Suprapubic skin (tissue), 4 donors: ENCODE measurements around the gene MAST4. TPM values are rescaled to one million over a fixed set of nuclear protein-coding genes. Genes with fewer than 3 reads are reported as not detected.
"Not testable (repeated sequence)": the region's sequence is repeated elsewhere in the genome, so short reads cannot be mapped to it uniquely, and the experiment has no call there.

Source experiments
- DNase-seq, 2 donors: peaks; one replicate each; pipeline ENCODE4 v3.0.0-alpha.2; 2019; ENCODE audit warnings: low spot score in 2 of 2
- H3K27ac ChIP-seq: fragments of 200-600 bp; sonication (generic); one replicate; pipeline ENCODE4 v1.5.1; 2019
- H3K27me3 ChIP-seq: fragments of 200-600 bp; sonication (generic); one replicate; pipeline ENCODE4 v1.5.1; 2019
- H3K36me3 ChIP-seq: fragments of 200-600 bp; sonication (generic); one replicate; pipeline ENCODE4 v1.5.1; 2019
- H3K4me1 ChIP-seq: fragments of 200-600 bp; sonication (generic); one replicate; pipeline ENCODE4 v1.5.1; 2019
- H3K4me3 ChIP-seq: fragments of 200-600 bp; sonication (generic); one replicate; pipeline ENCODE4 v1.5.1; 2019; ENCODE audit warnings: mild to moderate bottlenecking
- H3K9me3 ChIP-seq: fragments of 200-600 bp; sonication (generic); one replicate; pipeline ENCODE4 v1.5.1; 2019
- CTCF ChIP-seq, 2 donors: fragments of 200-600 bp in 1 of 2; fragments of 450-650 bp in 1 of 2; sonication (generic) in 1 of 2; IDR thresholded peaks; one replicate each; pipeline ENCODE4 v1.5.1; 2016 to 2019; ENCODE audit warnings: antibody characterized with exemption in 2 of 2, mild to moderate bottlenecking in 1 of 2, moderate library complexity in 1 of 2
- EP300 ChIP-seq: sonication (generic); formaldehyde crosslinking; IDR thresholded peaks from one replicate; pipeline ENCODE4 v1.6.1; 2017; ENCODE audit warnings: antibody characterized with exemption
- POLR2A ChIP-seq, 2 donors: fragments of 450-650 bp; IDR thresholded peaks; one replicate each; pipeline ENCODE4 v1.6.1; 2017; ENCODE audit warnings: antibody characterized with exemption in 2 of 2, mild to moderate bottlenecking in 2 of 2, moderate library complexity in 2 of 2
- POLR2AphosphoS5 ChIP-seq, 3 donors: sonication (generic); formaldehyde crosslinking; IDR thresholded peaks; one replicate each; pipeline ENCODE4 v1.6.1; 2017; ENCODE audit warnings: antibody characterized with exemption in 3 of 3
- WGBS: methylation state at CpG from one replicate; pipeline ENCODE4 v1.1.5; 2018; 5-methylcytosine and 5-hydroxymethylcytosine counted together
- total RNA-seq, 4 donors: library from RNA; depleted of rRNA; stranded (reverse); fragments of >200 nt; gene quantifications; one replicate each; pipeline ENCODE4 v1.1.0, GENCODE V29; 2016

The MAST4 gene
- total RNA-seq, 4 donors from 2014 or later, result 79.2 to 144 (median 98.1) TPM

GRCh38 chr5:66818304-66818934, 222.2 kb downstream of the MAST4 start:
- Histone ChIP-seq H3K4me1 (no peaks in the 10 kb centered on the region), H3K36me3 (no peaks in the 10 kb centered on the region), H3K27me3 (no peaks in the 10 kb centered on the region), H3K4me3 (no peak overlapping the region), H3K9me3 (no peaks in the 10 kb centered on the region), H3K27ac (no peak overlapping the region)
- TF ChIP-seq EP300 (no peak), POLR2A (IDR thresholded peaks at IDR 0.05) (no peak), POLR2AphosphoS5 (IDR thresholded peaks at IDR 0.05) (no peak), CTCF (IDR thresholded peaks at IDR 0.05) (no peak)
- DNase-seq, result no peak
- 94% methylated on average over 5 of the region's 5 CpGs for WGBS

- no peak overlapping the region for H3K27ac ChIP-seq
- WGBS, result 85% methylated on average over 4 of the region's 4 CpGs
- DNase-seq, result no peak
- H3K4me3 ChIP-seq, result no peak overlapping the region
- H3K4me1 ChIP-seq, result no peaks in the 10 kb centered on the region
- TF ChIP-seq EP300, result no peak
- TF ChIP-seq POLR2A (IDR thresholded peaks at IDR 0.05), result no peak
- no peak for TF ChIP-seq POLR2AphosphoS5 (IDR thresholded peaks at IDR 0.05)
- TF ChIP-seq CTCF (IDR thresholded peaks at IDR 0.05), result no peak
- H3K9me3 ChIP-seq, result no peaks in the 10 kb centered on the region
- no peaks in the 10 kb centered on the region for H3K36me3 ChIP-seq
- H3K27me3 ChIP-seq, result no peaks in the 10 kb centered on the region
These were observed 222.7 kb downstream of the MAST4 start for GRCh38 chr5:66818935-66819328.

- 90% methylated on average over 5 of the region's 5 CpGs for WGBS
- H3K4me3 ChIP-seq, result no peak overlapping the region
- no peaks in the 10 kb centered on the region for H3K27me3 ChIP-seq
- DNase-seq, result no peak
- H3K9me3 ChIP-seq, result no peaks in the 10 kb centered on the region
- no peaks in the 10 kb centered on the region for H3K36me3 ChIP-seq
- no peak overlapping the region for H3K27ac ChIP-seq
- H3K4me1 ChIP-seq, result no peaks in the 10 kb centered on the region
- no peak for TF ChIP-seq POLR2AphosphoS5 (IDR thresholded peaks at IDR 0.05)
- TF ChIP-seq CTCF (IDR thresholded peaks at IDR 0.05), result no peak
- no peak for TF ChIP-seq POLR2A (IDR thresholded peaks at IDR 0.05)
- no peak for TF ChIP-seq EP300
These were observed 224.5 kb downstream of the MAST4 start for GRCh38 chr5:66820630-66821207.

GRCh38 chr5:66821688-66822429, 225.7 kb downstream of the MAST4 start:
- Histone ChIP-seq H3K4me1 (no peaks in the 10 kb centered on the region), H3K36me3 (no peaks in the 10 kb centered on the region), H3K9me3 (no peaks in the 10 kb centered on the region), H3K27ac (no peak overlapping the region), H3K4me3 (no peak overlapping the region), H3K27me3 (no peaks in the 10 kb centered on the region)
- DNase-seq, result no peak
- 55% methylated on average over 2 of the region's 4 CpGs for WGBS
- no peak for TF ChIP-seq POLR2A (IDR thresholded peaks at IDR 0.05)
- no peak for TF ChIP-seq POLR2AphosphoS5 (IDR thresholded peaks at IDR 0.05)
- TF ChIP-seq EP300, result no peak
- TF ChIP-seq CTCF (IDR thresholded peaks at IDR 0.05), result no peak

GRCh38 chr5:66822906-66823305, 226.7 kb downstream of the MAST4 start:
- not testable (repeated sequence) for H3K27me3 ChIP-seq, H3K27ac ChIP-seq, H3K36me3 ChIP-seq, H3K4me1 ChIP-seq, DNase-seq, H3K4me3 ChIP-seq, H3K9me3 ChIP-seq
- 70% methylated on average over 2 of the region's 2 CpGs for WGBS
